GM11168 (cell line): ENCODE data around the gene CRTC1.
"Not testable (repeated sequence)": the region's sequence is repeated elsewhere in the genome, so short reads cannot be mapped to it uniquely, and the experiment has no call there.

ENCODE experiments used
- in situ Hi-C: fragments of 300-500 bp; cut with MboI; formaldehyde crosslinking; loops from one replicate; pipeline ENCODE4 v1.12.0; 2022; ENCODE audit warnings: low sequenced_read_pairs; ENCODE audit not compliant: unreplicated experiment

Gene CRTC1

DNA sequence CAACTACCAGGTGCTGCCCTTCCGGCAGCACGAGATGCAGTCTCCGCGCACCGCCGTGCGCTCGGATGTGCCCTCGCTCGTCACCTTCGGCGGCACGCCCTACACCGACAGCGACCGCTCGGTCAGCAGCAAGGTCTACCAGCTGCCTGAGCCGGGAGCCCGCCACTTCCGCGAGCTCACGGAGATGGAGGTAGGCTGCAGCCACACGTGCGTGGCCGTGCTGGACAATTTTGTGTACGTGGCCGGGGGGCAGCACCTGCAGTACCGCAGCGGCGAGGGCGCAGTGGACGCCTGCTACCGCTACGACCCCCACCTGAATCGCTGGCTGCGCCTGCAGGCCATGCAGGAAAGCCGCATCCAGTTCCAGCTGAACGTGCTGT lies 15.2 kb upstream of the CRTC1 start:
- in situ Hi-C loops: no loop called here

GRCh38 chr19:18668744-18669523 lies 14.5 kb upstream of the CRTC1 start:
- in situ Hi-C loops: no loop called here

- in situ Hi-C loops: no loop called here
Measured at GRCh38 chr19:18669524-18669817, 14.0 kb upstream of the CRTC1 start.

- in situ Hi-C loops: no loop called here
Measured at GRCh38 chr19:18669883-18670282, 13.6 kb upstream of the CRTC1 start.

GRCh38 chr19:18670312-18670711 lies 13.2 kb upstream of the CRTC1 start:
- in situ Hi-C loops: no loop called here

- in situ Hi-C loops: no loop called here
Measured at GRCh38 chr19:18671303-18672043, 12.0 kb upstream of the CRTC1 start.

- in situ Hi-C loops: no loop called here
Measured at GRCh38 chr19:18672044-18672451, 11.4 kb upstream of the CRTC1 start.

DNA sequence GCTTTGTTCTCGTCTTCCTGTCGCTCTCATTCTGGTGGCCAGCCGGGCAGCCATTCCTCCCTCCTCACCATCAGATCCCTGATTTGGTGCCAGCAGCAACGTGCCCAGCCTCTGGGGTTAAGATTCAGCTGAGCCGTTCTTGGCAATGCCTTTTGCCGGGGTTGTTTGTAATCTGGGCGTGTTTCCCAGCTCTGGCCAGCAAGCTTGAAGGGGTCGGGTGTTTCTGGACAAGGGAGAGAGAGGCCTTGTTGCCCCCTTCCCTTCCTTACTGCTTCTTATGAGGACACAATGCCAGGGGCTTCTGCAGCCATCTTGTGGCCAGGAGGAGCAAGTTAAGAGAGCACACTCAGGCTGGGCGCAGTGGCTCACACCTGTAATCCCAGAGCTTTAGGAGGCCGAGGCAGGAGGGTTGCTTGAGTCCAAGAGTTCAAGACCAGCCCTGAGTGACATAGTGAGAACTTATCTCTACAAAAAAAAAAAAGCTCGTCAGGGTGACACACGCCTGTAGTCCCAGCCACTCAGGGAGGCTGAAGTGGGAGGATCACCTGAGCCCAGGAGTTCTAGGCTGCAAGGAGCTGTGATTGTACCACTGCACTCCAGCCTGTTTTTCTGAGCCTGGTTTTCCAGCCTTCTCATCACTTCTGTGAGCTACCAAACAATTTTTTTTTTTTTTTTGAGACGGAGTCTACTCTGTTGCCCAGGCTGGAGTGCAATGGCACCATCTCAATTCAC lies 10.7 kb upstream of the CRTC1 start:
- in situ Hi-C loops: no loop called here

- in situ Hi-C loops: no loop called here
Measured at GRCh38 chr19:18674616-18675015, 8.9 kb upstream of the CRTC1 start.

- in situ Hi-C loops: no loop called here
Measured at GRCh38 chr19:18675779-18676178, 7.7 kb upstream of the CRTC1 start.

GRCh38 chr19:18676692-18677091 lies 6.8 kb upstream of the CRTC1 start:
- in situ Hi-C loops: no loop called here

DNA sequence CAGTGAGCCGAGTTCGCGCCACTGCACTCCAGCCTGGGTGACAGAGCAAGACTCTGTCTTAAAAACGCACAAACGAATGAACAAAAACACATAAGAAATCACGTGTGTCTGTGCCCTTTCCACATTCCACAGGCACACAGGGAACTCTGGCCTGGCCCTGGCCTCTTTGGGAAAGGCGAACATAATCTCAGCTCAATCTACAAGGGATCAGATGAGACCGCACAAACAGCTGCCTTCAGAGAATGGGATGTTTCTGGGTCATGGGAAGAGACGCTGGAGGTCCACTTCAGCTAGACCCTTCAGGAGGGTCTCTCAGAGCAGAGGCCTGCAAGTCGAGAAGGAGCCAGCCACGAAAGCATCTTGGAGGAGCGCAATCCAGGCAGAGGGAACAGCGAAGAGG lies 6.3 kb upstream of the CRTC1 start:
- in situ Hi-C loops: no loop called here

- in situ Hi-C loops: not testable (repeated sequence)
Measured at GRCh38 chr19:18680148-18680547, 3.3 kb upstream of the CRTC1 start.

- in situ Hi-C loops: no loop called here
Measured at GRCh38 chr19:18682807-18683108, 722 bp upstream of the CRTC1 start.

GRCh38 chr19:18683958-18684641 lies 620 bp downstream of the CRTC1 start:
- in situ Hi-C loops: no loop called here

GRCh38 chr19:18684642-18684993 lies 1.1 kb downstream of the CRTC1 start:
- in situ Hi-C loops: no loop called here

- in situ Hi-C loops: no loop called here
Measured at GRCh38 chr19:18685597-18686190, 2.2 kb downstream of the CRTC1 start.

GRCh38 chr19:18687740-18688465 lies 4.4 kb downstream of the CRTC1 start:
- in situ Hi-C loops: no loop called here

GRCh38 chr19:18696023-18696422 lies 12.5 kb downstream of the CRTC1 start:
- in situ Hi-C loops: no loop called here

DNA sequence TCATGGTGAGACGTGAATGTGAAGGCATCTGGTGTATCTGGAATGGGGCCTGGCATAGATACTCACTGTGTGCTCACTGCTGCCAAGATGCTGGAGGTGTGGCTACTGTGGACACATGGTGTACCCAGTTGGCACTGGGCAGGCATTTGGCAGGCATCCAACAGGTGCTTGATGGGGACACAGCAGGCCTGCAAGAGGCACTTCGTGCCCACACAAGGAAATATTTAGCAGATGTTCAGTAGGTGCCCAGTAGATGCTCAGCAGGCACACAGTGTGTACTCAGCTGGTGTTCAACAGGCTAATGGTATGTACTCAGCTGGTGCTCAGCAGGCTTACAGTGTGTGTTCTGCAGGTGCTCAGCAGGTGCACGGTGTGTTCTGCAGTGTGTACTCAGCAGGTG lies 14.2 kb downstream of the CRTC1 start:
- in situ Hi-C loops: no loop called here
